NOMO-1 treated with dmso at 0.1 percent for 144 hours (cell line): ENCODE data around the gene TMEM19.

Experiments
- DNase-seq: peaks from one replicate; lab custom pipeline; 2025; ENCODE audit not compliant: unreplicated experiment; lab: John Stamatoyannopoulos, UW

TMEM19 gene

GRCh38 chr12:71685914-71686657, at the start of gene TMEM19:
TMEM19 (plus strand) TSS chr12:71686082; CDS start chr12:71686681, 599 bp downstream.
- peak; percentile 88 for DNase-seq

- peak; percentile 8 for DNase-seq
Observed at GRCh38 chr12:71636704-71637115, 49.2 kb upstream of the TMEM19 start.

DNA sequence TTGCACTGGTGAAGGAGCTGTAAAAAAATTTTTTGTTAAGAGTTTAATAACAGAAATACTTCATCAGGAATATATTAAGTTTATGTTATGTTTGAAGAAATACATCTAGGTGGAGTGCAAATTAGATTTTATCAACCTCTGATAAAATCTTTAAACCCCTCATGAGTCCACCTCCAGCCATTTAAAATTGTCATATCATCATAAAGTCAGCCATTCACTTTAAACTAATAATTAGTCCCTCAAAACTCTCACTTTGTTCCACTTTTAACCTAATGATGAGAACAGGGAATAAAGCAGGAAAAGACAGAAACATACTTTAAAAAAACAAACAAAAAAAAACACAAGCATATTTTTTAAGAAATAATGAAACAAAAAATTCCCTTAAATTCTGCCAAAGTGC, 47.4 kb upstream of the TMEM19 start:
- DNase-seq, result no peak

- DNase-seq, result no peak
Observed at GRCh38 chr12:71639341-71639760, 46.5 kb upstream of the TMEM19 start.

DNA sequence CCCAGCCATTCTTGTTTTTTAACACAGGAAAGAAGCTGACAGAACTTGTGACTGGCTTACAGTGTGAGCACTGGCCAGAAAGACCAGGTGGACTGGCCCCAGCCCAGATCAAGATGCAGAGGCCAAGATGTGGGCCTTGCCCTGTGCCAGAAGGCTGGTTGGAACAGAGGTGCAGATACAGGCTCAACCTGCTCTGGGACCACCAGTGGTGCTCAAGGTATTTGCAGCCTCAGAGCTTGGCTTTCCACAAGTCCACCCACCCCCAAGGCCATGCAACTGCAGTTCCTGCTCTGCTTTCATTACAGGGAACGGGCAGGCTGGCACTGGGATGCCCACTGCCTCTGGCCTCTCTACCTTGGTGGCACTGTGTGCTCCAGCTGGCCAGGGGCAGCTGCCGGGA, 45.6 kb upstream of the TMEM19 start:
- DNase-seq, result no peak

- DNase-seq, result no peak
Observed at GRCh38 chr12:71641390-71641789, 44.5 kb upstream of the TMEM19 start.

GRCh38 chr12:71642264-71642663, 43.6 kb upstream of the TMEM19 start:
- no peak for DNase-seq

- peak; percentile 14 for DNase-seq
Observed at GRCh38 chr12:71645268-71645667, 40.6 kb upstream of the TMEM19 start.

DNA sequence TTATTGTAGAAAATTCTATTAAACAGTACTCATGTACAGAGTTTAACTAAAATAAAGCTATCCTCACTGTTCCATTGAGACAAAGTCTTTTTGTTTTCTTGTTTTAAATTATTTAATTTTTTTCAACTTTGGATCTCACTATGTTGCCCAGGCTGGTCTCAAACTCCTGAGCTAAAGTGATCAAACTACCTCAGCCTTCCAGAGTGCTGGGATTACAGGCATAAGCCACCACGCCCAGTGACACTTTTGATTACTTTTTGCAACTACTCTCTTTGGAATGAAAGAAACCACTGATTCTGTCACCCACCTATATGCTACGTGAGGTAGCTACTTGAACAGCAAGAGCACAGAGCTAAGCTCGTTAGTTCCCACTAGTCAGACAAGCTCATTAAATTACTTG, 39.4 kb upstream of the TMEM19 start:
- no peak for DNase-seq

DNA sequence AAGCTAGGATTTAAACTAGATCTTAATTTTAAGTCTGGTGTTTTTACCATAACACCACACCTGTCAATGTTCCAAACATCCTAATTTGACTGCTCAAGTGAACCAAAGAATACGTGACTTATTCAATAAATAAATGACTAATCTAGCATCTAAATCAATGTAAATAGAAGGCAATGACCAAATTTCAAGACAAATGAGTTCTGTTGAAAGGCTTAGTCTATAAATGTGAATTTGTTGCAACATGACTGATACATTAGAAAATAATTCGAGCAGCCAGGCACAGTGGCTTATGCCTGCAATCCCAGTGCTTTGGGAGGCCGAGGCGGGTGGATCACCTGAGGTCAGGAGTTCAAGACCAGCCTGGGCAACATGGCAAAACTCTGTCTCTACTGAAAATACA, 37.3 kb upstream of the TMEM19 start:
- no peak for DNase-seq

GRCh38 chr12:71649401-71649800, 36.5 kb upstream of the TMEM19 start:
- DNase-seq, result no peak

DNA sequence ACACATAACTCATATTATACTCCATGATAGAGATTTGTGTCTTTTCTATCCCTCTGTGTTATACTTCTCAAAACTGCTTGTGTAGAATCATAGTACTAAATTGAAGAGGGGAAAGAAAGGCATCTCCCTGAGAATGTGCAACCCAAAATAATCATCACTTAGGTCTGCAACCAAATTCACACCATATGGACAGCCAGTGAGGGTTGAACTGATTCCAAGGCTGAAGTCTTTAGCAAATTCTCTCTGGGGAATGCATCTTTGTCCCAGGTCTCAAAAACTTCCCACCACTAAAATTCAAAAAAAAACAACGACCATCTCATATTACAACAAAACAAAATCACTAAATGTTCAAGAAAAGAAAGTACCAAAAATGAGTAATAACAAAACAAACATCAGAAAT, 33.2 kb upstream of the TMEM19 start:
- no peak for DNase-seq

DNA sequence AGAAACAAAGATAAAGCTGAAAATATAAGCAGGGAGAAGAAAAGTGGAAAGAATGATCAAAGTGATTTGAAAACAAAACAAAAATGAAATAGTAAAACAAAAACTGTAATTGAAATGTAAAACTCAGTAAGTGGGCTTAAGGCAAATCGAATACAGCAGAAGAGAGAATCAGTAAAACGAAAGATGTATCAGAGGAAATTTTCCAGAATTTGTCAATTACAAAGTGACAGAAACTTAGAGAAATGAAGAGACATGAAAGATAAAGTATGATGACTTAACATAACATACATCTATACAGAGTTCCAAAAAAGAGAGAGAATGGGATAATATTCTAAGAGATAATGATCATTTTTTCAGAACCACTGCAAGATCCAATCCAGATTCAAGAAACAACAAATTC, 32.7 kb upstream of the TMEM19 start:
- DNase-seq, result no peak

- no peak for DNase-seq
Observed at GRCh38 chr12:71654200-71654599, 31.7 kb upstream of the TMEM19 start.

- DNase-seq, result no peak
Observed at GRCh38 chr12:71655495-71655894, 30.4 kb upstream of the TMEM19 start.

GRCh38 chr12:71655907-71656306, 30.0 kb upstream of the TMEM19 start:
- no peak for DNase-seq

GRCh38 chr12:71656740-71657139, 29.1 kb upstream of the TMEM19 start:
- DNase-seq, result no peak

DNA sequence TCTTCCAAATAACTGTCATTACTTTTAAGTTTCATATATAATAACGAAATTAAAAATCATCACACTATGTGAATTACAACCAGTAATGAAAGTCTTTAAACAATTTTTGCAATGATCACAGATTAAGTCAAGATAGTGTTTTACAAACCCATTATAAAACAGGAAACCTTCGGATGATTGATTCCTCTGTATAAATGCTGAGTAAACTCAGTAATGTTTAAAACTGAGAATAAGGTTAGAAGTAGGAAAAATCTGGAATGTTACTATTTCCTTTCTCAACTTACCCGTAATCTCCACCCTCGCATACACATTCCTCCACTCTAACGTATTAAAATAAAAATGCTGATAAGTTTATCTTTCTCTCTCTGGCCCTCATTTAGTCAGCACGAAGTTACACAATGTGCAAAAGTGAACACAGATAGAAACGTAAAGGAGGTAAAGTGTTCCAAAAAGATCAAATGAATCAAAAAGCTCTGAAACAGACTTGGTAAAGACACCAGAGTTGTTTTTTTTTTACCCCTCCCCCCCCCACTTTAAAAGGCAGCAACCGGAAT, 23.8 kb upstream of the TMEM19 start:
- DNase-seq, result no peak

DNA sequence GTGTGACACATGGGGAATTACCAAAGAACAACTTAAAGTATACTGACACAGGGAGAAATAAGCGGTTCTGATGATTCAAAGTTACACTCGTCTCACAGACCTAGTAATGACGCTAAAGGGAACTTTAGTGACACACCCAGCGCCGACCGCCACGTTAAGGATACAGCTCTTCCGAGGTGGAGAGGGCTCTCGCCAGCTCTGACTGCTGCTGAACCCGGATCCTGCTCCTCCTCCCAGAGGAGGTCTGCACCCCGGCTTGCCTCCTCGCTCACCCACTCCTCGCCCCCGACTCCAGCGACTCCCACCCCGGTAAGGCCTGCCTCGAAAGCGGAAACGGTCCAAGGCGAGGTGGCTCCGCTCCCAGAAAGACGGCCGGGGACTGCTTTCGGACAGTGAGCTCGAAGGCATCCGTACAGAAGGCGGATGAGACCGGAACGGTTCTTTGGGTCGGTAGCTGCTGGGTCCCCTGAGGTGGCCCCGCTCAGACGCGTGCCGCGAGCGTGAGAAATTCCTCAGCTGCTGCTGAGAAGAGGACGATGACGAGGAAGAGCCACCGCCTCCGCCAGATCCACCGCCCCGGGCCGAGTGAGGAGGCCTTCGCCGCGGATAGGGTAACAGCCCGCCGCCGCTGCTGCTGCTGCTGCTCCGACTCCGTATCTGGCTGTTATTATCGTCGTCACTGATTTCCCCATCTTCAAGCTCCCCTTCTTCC, 22.9 kb upstream of the TMEM19 start:
- peak; percentile 55 for DNase-seq

GRCh38 chr12:71663561-71664410, 22.1 kb upstream of the TMEM19 start, which contains the start of the genes THAP2 and ZFC3H1:
THAP2 (plus strand) TSS chr12:71664301; CDS start chr12:71664510, 209 bp downstream.
ZFC3H1 (minus strand) TSS chr12:71663848; CDS start chr12:71663610, 238 bp downstream.
- DNase-seq, result peak; percentile 99
